Stimulated activated CD4-positive, alpha-beta T cell treated with anti-CD3 and anti-CD28 coated beads, Interleukin-2, amount 100 ng/mL, for 48 hours (primary cell): ENCODE measurements around the gene ANKRD24.
A peak's percentile ranks its signal among the peaks of the same experiment; 100 is the strongest.
"Not testable (repeated sequence)": the region's sequence is repeated elsewhere in the genome, so short reads cannot be mapped to it uniquely, and the experiment has no call there.

ENCODE experiments used
- DNase-seq, 2 donors: peaks; one replicate each; pipeline ENCODE4 v3.0.0-alpha.2; 2020

Gene ANKRD24

DNA sequence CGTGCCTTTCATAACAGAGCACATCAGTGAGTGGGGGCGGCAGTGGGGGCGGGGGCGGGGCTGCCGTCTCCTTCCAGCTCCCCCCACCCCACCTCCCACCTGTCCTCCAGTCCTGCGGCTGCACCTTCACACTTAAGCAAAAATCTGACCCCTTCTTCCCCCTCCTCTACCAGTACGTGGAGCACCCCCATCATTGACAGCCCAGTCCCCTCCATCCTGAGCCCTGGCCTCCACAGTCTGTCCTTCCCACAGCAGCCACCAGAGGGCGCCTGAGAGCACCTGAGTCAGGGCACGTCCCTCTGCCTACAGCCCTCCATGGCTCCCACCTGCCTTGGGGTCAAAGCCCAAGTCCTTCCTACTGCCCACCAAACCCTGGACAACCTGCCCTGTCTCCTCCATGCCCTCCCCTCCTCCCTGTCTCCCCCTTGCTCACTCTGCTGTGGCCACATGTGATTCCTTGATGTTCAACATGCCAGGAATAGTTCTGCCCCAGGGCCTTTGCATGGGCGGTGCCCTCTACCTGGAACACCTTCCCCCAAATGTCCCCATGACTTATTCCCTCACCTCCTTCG is 50.9 kb downstream of the ANKRD24 start:
- DNase-seq = peak; percentile 79 to 84

DNA sequence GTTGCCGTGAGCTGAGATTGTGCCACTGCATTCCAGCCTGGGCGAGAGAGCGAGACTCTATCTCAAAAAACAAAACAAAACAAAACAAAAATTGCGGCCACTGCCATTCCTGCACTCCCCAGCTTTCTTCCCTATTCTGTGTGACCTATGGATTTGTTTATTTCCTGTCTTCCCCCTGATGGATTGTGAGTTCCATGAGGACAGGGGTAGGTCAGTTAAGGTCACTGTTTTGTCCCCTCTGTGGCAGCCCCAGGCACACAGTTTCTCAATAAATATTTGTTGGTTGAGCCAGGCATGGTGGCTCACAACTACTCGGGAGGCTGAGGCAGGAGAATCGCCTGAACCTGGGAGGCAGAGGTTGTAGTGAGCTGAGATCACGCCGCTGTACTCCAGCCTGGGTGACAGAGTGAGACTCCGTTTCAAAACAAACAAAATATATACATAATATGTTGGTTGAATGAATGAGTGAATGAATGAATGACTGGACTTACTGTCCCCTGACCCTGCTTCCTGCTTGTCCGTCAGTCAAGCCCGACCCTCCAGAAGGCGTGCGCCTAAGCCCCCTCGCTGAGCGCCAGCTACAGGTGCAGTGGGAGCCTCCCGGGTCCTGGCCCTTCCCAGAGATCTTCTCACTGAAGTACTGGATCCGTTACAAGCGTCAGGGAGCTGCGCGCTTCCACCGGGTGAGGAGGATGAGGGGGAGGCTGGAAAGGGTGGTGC is 51.8 kb downstream of the ANKRD24 start:
- no peak for DNase-seq

DNA sequence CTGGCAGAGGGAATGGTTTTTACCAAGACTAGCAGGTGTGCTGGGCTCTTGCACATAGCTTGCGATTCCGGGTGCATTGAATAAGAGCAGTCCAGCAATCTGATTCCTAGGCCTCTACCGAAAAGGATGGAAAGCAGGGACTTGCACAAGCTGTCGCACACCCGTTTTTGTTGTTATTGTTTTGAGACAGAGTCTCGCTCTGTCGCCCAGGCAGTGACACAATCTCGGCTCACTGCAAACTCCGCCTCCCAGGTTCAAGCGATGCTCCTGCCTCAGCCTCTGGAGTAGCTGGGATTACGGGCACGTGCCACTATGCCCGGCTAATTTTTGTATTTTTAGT is 52.3 kb downstream of the ANKRD24 start:
- no peak for DNase-seq

DNA sequence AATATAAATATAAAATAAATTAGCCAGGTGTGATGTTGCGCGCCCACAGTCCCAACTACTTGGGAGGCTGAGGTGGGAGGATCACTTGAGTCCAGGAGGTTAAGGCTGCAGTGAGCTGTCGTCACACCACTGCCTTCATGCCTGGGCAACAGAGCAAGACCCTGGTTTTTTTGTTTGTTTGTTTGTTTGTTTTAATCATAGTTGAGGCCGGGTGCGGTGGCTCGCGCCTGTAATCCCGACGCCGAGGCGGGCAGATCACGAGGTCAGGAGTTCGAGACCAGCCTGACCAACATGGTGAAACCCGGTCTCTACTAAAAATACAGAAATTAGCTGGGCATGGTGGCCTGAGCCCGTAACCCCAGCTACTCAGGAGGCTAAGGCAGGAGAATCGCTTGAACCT is 55.0 kb downstream of the ANKRD24 start:
- DNase-seq = not testable (repeated sequence)

DNA sequence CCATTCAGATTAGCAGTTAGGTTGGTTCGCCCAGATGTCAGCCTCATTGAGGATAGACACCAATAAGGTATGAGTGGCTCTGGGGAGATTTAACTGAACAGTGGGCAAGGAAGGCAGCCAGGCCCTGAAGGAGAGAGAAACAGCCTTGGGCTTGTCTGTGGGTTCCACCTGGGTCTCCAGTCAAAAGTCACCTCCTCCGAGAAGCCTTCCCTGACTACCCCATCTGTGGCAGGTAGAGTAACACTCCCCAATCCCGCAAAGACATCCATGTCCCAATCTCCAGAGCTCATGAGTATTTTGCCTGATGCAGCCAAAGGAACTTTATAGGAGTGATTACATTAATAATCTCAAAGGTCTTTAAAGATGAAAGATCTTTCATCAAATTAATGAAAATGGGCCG is 56.3 kb downstream of the ANKRD24 start:
- no peak for DNase-seq

DNA sequence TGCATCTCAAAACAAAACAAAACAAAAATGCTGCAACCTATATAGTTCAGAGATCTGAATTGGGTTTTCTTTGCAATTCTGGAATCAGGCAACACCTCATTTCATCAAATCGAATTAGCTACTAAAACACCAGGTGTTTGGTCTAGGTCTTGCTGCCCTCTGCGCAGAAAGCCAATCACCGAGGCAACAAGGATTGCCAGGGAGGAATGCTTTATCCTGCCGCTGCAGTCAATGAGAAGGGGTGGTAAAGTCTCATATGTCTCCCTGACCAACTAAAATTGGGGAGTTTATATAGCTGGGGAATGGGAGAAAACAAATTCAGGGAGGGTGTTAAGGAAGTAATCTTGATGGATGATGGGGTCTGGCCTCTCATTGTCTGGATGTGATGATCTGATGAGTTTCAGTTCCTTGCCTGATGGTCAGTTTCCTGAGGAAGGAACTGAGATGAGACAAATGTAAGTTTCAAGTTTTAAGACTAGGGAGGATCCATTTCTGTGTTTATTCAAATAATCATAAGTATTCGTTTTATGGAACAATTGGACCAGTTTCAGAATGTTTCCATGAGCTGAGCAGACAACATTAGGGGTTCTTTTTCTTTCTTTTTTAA is 59.4 kb downstream of the ANKRD24 start:
- no peak for DNase-seq

DNA sequence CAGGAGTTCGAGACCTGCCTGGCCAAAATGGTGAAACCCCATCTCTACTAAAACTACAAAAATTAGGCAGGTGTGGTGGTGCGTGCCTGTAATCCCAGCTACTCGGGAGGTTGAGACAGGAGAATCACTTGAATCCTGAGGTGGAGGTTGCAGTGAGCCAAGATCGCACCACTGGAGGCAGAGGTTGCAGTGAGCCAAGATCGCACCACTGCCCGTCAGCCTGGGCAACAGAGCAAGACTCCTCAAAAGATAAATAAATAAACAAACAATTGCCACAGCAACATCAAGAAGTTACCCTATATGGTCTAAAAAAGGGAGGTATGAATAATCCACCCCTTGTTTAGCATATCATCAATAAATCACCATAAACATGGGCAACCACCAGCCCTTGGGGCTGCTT is 63.4 kb downstream of the ANKRD24 start:
- not testable (repeated sequence) for DNase-seq

DNA sequence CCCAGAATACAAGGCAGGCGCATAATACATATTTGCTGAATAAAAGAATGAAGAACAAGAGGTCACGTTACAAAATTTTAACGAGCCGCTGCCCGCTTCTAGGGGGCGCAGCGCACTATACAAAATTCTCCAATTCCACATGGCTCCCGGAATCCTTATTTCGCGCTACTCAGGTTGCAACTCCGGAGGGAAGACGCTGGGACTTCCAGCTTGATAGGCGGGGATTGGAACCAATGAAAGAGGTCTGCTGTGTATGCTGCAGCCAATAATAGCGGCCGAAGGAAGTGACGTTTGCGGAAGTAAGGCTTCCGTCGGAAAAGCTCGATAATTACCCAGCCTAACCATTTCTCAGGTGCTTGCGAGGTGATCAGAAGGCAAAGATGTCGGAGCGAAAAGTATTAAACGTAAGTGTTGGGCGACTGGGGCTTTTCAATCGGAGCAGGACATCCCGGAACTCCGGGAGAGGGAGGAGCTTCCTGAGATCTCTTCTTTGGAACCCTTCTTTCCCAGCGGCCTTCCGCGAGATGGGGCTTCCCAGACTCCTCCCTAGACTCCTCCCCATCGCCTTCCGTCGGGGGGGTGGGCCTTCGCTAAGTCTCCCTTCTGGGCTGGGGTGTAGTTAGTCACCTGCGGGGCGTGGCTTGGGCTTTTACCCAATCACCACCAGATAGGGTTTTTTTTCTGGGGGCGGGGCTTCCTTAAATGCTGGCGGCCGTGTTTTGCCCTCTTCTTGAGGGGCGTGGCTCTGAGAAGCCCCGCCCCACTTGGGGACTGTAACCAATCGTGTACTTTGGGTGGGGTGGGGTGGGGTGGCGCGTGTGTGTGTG is 64.5 kb downstream of the ANKRD24 start, which contains the start of gene YJU2:
Gene YJU2 (plus strand): TSS at position 314 of the 827 bp plus-strand sequence. CDS start 67 bp downstream, at position 381.
- peak; percentile 95 to 98 for DNase-seq

DNA sequence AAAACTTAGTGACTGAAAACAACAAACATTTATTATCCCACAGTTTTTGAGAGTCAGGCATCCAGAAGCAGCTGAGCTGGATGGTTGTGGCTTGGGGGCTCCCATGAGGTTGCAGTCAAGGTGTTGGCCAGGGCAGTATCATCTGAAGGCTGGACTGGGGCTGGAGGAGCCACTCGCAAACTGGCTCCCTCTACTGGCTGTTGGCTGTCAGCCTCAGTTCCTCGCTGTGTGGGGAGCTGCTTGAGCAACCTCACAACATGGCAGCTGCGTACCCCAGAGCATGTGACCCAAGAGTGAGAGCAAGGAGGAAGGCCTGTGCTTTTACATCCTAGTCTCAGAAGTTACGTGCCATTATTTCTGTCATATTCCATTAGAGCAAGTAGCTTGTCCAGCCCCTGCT is 74.1 kb downstream of the ANKRD24 start:
- no peak for DNase-seq

DNA sequence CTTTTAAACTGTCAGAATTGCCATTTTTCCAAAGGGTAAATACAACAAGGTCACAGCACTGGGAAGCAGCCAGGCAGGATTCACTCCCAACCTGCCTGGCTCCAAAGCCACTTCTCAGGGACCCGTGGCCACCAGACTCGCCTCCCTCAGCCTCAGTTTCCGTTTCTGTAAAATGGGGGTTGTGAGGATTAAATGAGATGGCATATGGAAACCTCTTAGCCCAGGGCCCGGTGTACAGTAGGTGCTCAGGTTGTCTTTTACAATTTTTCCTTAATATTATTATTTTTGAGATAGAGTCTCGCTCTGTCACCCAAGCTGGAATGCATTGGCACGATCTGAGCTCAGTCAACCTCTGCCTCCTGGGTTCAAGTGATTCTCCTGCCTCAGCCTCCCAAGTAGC is 74.5 kb downstream of the ANKRD24 start:
- no peak for DNase-seq

DNA sequence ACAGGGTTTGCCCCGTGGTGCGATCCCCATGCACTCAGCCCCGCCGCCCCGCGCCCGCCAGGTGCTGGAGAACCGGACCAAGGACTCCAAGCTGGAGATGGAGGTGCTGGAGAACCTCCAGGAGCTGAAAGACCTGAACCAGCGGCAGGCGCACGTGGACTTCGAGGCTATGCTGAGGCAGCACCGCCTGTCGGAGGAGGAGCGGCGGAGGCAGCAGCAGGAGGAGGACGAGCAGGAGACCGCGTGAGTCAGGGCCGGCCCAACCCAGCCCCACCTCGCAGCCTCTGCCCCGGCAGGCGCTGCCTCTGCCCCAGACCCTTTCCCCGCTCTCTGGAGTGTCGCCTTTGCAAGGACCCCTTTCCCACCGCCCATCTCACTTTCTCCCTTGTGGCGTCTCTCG is 75.7 kb downstream of the ANKRD24 start:
- no peak for DNase-seq

DNA sequence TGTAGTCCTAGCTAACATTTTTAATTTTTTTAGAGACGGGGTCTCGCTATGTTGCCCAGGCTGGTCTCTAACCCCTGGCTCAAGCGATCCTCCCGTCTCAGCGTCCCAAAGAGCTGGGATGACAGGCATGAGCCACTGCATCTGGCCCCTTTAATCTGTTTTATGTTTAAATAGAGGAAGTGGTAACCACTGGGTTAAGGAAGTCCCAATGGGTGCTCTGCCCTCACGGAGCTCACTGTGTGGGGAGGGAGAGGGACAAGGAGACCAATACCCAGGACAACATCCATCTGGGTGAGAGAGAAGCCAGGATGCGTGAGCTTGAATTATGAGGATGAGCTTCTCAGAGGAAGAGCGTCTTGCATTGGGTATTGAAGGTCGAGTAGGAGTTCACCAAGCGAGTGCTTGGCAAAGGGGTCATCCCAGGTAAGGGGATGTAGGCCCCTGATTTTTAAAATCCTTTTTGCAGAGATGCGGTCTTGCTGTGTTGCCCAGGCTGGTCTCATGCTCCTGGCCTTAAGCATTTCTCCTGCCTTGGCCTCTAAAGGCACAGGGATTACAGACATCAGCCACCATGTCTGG is 78.2 kb downstream of the ANKRD24 start:
- no peak for DNase-seq

DNA sequence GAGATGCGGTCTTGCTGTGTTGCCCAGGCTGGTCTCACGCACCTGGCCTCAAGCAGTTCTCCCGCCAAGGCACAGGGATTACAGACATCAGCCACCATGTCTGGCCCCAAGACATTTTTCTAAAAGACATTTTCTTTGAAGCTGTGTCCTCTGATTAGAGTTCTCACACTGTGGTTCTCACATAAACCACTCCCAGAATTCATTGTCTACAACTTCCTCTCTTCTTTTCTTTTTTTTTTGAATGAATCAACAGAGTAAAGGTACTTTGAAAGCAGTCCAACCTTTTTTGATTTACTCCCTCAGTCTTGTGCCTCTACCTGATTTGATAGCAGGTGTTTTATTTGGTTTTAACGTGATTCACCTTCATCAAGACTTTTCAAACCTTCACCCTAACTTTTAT is 82.3 kb downstream of the ANKRD24 start:
- DNase-seq = no peak

DNA sequence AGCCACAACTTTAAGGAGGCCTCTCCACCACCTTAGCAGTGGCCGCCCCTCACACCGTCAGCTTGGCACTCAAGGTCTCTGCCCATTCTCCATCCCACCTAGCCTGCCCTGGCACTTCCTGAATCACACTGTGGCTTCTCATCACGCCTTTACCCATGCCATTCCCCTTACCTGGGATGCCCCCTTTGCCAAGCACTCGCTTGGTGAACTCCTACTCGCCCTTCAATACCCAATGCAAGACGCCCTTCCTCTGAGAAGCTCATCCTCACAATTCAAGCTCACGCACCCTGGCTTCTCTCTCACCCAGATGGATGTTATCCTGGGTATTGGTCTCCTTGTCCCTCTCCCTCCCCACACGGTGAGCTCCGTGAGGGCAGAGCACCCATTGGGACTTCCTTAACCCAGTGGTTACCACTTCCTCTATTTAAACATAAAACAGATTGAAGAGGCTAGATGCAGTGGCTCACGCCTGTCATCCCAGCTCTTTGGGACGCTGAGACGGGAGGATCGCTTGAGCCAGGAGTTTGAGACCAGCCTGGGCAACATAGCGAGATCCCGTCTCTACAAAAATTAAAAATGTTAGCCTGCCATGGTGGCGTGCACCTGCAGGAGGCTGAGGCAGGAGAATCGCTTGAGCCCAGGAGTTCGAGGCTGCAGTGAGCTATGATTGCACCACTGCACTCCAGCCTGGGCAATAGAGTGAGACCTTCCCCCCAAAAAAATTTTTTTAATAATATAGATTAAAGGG is 83.9 kb downstream of the ANKRD24 start:
- no peak for DNase-seq

DNA sequence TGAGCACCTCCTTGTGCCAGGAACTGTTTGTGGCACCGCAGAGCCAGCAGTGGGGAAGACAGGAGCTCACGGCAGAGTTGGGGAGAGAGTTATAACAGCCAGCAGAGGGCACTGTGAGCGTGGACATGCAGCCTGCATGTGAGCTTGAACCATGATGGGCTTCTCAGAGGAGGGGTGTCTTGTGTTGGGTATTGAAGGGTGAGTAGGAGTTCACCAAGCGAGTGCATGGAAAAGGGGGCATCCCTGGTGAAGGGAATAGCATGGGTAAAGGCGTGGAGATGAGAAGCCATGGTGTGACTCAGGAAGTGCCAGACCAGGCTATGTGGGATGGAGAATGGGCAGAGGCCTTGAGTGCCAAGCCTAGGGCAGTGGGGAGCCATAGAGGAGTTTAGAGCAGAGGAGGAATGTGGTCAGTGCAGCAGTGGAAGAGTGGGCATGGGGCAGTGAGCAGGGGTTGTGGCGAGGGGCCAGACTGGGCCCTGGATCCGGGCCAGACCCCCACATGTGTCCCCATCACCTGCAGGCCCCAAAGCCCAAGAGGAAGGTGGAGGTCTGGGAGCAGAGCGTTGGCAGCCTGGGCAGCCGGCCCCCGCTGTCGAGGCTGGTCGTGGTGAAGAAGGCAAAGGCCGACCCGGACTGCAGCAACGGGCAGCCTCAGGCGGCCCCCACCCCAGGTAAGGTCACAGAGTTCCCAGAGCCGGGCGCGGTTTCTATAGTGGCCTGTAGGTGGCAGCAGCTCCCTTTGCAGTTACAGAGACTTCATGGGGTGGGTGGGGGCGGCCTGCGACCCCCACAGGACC is 84.8 kb downstream of the ANKRD24 start:
- peak; percentile 60 to 70 for DNase-seq

DNA sequence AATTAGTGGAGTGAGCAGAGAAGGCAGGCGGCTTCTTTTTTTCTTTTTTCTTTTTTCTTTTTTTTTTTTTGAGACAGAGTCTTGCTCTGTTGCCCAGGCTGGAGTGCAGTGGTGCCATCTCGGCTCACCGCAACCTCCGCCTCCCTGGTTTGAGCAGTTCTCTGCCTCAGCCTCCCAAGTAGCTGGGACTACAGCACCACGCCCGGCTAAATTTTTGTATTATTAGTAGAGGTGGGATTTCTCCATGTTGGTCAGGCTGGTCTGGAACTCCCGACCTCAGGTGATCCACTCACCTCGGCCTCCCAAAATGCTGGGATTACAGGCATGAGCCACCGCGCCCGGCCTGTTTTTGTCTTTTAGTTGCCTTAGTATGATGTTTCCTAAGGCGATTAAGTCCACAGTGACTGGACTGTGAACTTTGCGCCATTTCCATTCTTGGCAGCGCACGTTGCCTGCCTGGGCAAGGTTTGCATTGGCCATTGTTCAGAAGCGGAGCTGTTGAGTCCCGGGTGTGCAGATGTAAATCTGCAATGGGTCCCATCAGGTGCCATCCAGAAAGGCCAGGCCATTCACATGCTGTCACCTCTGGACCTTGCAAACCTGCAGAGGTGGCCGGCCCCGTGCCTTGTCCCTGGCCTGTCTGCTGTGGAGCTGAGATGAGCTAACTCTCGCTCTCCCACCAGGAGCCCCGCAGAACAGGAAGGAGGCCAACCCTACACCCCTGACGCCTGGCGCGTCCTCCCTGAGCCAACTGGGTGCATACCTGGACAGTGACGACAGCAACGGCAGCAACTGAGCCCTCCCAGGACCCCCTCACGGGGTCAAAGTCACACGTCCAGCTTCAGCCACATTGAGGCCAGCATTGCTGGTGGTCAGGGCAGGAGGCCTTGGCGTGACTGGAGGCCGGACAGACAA is 85.7 kb downstream of the ANKRD24 start:
- DNase-seq = no peak

DNA sequence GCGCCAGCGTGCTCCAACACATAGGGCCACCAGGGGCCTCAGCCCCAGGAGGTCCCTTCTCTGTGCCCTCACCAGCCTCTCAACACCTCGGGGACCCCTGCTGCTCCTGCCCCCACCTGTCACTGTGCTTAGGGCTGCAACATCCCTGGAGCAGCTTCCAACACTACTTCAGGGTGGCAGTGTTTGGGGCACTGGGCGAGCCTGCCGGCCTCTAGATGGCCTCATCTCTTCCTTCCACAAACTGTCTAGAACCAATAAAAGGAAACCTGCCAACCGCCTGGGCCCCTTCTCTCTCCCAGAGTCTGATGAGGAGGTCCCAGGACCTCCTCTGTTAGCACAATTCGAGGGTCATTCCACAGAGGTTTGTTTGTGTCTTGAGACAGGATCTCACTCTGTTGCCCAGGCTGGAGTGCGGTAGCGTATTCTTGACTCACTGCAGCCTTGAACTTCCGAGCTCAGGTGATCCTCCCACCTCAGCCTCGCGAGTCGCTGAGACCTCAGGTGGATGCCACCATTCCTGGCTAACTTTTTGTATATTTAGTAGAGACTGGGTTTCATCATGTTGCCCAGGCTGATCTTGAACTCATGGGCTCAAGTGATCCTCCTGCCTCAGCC is 86.4 kb downstream of the ANKRD24 start:
- DNase-seq = no peak

DNA sequence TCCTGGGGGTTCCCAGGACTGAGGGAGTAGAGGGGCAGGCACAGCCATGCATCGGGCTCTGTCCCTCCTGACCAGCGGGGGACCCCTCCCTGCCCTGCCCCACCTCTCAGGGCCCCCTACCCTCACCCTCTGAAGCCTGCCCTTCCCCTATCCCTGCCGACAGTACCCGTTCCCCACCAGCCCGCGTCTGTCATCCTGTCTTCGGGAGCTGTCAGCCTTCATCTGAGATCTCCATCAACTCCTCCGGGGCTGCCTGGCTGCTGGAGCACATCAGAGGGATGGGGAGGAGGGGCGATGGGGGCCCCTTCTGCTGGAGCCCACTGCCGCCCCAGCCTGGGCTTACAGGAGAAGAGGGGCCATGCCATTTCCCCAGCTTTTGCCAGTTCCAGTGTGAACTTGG is 90.4 kb downstream of the ANKRD24 start:
- no peak for DNase-seq

DNA sequence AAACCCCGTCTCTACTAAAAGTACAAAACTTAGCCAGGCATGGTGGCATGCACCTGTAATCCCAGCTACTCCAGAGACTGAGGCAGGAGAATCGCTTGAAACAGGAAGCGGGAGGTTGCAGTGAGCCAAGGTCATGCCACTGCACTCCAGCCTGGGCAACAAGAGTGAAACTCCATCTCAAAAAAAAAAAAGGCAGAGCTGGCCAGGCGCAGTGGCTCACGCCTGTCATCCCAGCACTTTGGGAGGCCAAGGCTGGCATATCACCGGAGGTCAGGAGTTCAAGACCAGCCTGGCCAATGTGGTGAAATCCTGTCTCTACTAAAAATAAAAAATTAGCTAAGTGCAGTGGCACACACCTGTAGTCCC is 91.8 kb downstream of the ANKRD24 start:
- DNase-seq = not testable (repeated sequence)
